ENCODE results near the gene TLE4. TPM values are rescaled to one million over a fixed set of nuclear protein-coding genes. Genes with fewer than 3 reads are reported as not detected.

The TLE4 gene
- total RNA-seq, 1 donor from 2014 or later = 10.3 TPM

GRCh38 chr9:79572608-79573411 lies 1.0 kb downstream of the TLE4 start:
- peaks cover 2% of the 10 kb centered on the region for H3K27me3 ChIP-seq (ENCODE audit: low read depth)
- intact Hi-C loops (cut with micrococcal nuclease) = no loop called here
- DNase-seq = peak; percentile 59
- H3K4me3 ChIP-seq = peak overlapping the region; percentile 97
- peaks cover 62% of the 10 kb centered on the region for H3K4me1 ChIP-seq
- H3K36me3 ChIP-seq = no peaks in the 10 kb centered on the region
- H3K9me3 ChIP-seq (replicated peaks) = peaks cover 2% of the 10 kb centered on the region
- TF ChIP-seq CTCF (IDR thresholded peaks at IDR 0.05; ENCODE audit: borderline replicate concordance) = no peak
- peak overlapping the region; percentile 93 for H3K27ac ChIP-seq (replicated peaks)

- no peaks in the 10 kb centered on the region for H3K9me3 ChIP-seq (replicated peaks)
- H3K4me3 ChIP-seq = peak overlapping the region; percentile 97
- no peak for TF ChIP-seq CTCF (IDR thresholded peaks at IDR 0.05; ENCODE audit: borderline replicate concordance)
- H3K36me3 ChIP-seq = no peaks in the 10 kb centered on the region
- H3K27ac ChIP-seq (replicated peaks) = peak overlapping the region; percentile 93
- no peak for DNase-seq
- intact Hi-C loops (cut with micrococcal nuclease) = no loop called here
- peaks cover 69% of the 10 kb centered on the region for H3K4me1 ChIP-seq
- no peaks in the 10 kb centered on the region for H3K27me3 ChIP-seq (ENCODE audit: low read depth)
These were observed 1.7 kb downstream of the TLE4 start for GRCh38 chr9:79573412-79573923.

GRCh38 chr9:79574136-79574535 lies 2.4 kb downstream of the TLE4 start:
- Histone ChIP-seq H3K4me1 (peaks cover 75% of the 10 kb centered on the region), H3K27me3 (ENCODE audit: low read depth) (no peaks in the 10 kb centered on the region), H3K27ac (replicated peaks) (peak overlapping the region; percentile 93), H3K4me3 (peak overlapping the region; percentile 97), H3K9me3 (replicated peaks) (no peaks in the 10 kb centered on the region), H3K36me3 (no peaks in the 10 kb centered on the region)
- intact Hi-C loops (cut with micrococcal nuclease) = no loop called here
- TF ChIP-seq CTCF (IDR thresholded peaks at IDR 0.05; ENCODE audit: borderline replicate concordance) = no peak
- no peak for DNase-seq

GRCh38 chr9:79574781-79575180 lies 3.0 kb downstream of the TLE4 start:
- no peak for DNase-seq
- peak overlapping the region; percentile 97 for H3K4me3 ChIP-seq
- intact Hi-C loops (cut with micrococcal nuclease) = no loop called here
- peaks cover 82% of the 10 kb centered on the region for H3K4me1 ChIP-seq
- no peaks in the 10 kb centered on the region for H3K9me3 ChIP-seq (replicated peaks)
- no peaks in the 10 kb centered on the region for H3K27me3 ChIP-seq (ENCODE audit: low read depth)
- peak overlapping the region; percentile 93 for H3K27ac ChIP-seq (replicated peaks)
- no peaks in the 10 kb centered on the region for H3K36me3 ChIP-seq
- no peak for TF ChIP-seq CTCF (IDR thresholded peaks at IDR 0.05; ENCODE audit: borderline replicate concordance)

- no peak for DNase-seq
- Histone ChIP-seq H3K36me3 (no peaks in the 10 kb centered on the region), H3K9me3 (replicated peaks) (no peaks in the 10 kb centered on the region), H3K4me3 (peak overlapping the region; percentile 97), H3K27ac (replicated peaks) (no peak overlapping the region), H3K4me1 (peaks cover 82% of the 10 kb centered on the region), H3K27me3 (ENCODE audit: low read depth) (no peaks in the 10 kb centered on the region)
- TF ChIP-seq CTCF (IDR thresholded peaks at IDR 0.05; ENCODE audit: borderline replicate concordance) = no peak
- intact Hi-C loops (cut with micrococcal nuclease) = no loop called here
These were observed 3.8 kb downstream of the TLE4 start for GRCh38 chr9:79575547-79575946.

Measured in left ventricle myocardium inferior (tissue), 1 donor.